GM19239 (cell line): Measurements from ENCODE around the gene CSH2.
"Not testable (repeated sequence)": the region's sequence is repeated elsewhere in the genome, so short reads cannot be mapped to it uniquely, and the experiment has no call there.

ENCODE experiments used
- DNase-seq: peaks from one replicate; pipeline ENCODE4 v3.0.0; 2011; ENCODE audit warnings: low spot score; ENCODE audit not compliant: insufficient read length
- FAIRE-seq: peaks from 2 replicates; lab custom pipeline; 2011; peaks lifted over from hg19 to GRCh38; lab: Jason Lieb, UNC

CSH2 gene

GRCh38 chr17:63898899-63899798 is 25.7 kb upstream of the CSH2 start:
- not testable (repeated sequence) for FAIRE-seq, DNase-seq

GRCh38 chr17:63896524-63897354 is 23.3 kb upstream of the CSH2 start, which contains the start of gene CSH1:
Gene CSH1 (minus strand): TSS chr17:63896574. CDS start chr17:63896511, 63 bp downstream.
- FAIRE-seq, DNase-seq: not testable (repeated sequence)

- FAIRE-seq, DNase-seq: not testable (repeated sequence)
Observed at GRCh38 chr17:63894821-63895220, 21.3 kb upstream of the CSH2 start.

- DNase-seq, FAIRE-seq: not testable (repeated sequence)
Observed at GRCh38 chr17:63894021-63894420, 20.5 kb upstream of the CSH2 start.

GRCh38 chr17:63892316-63893037 is 19.0 kb upstream of the CSH2 start:
- FAIRE-seq, DNase-seq: not testable (repeated sequence)

- not testable (repeated sequence) for DNase-seq
- peak; percentile 79 for FAIRE-seq
Observed at GRCh38 chr17:63889026-63889848, 15.8 kb upstream of the CSH2 start.

- DNase-seq, FAIRE-seq: not testable (repeated sequence)
Observed at GRCh38 chr17:63885119-63885518, 11.6 kb upstream of the CSH2 start.

GRCh38 chr17:63882626-63883126 is 9.2 kb upstream of the CSH2 start:
- not testable (repeated sequence) for FAIRE-seq, DNase-seq

- peak; percentile 71 for DNase-seq
Observed at GRCh38 chr17:63881935-63882601, 8.6 kb upstream of the CSH2 start, which contains the start of gene GH2. Gene GH2 (minus strand): TSS chr17:63881944. CDS start chr17:63881801, 143 bp downstream.

GRCh38 chr17:63881337-63881736 is 7.9 kb upstream of the CSH2 start:
- not testable (repeated sequence) for DNase-seq, FAIRE-seq

More at GRCh38 chr17:63881935-63882601, 8.6 kb upstream of the CSH2 start, which contains the start of gene GH2:
- peak; percentile 56 for FAIRE-seq

GRCh38 chr17:63880706-63881105 is 7.2 kb upstream of the CSH2 start:
- no peak for FAIRE-seq
- DNase-seq, result no peak

GRCh38 chr17:63878413-63878812 is 4.9 kb upstream of the CSH2 start:
- not testable (repeated sequence) for DNase-seq, FAIRE-seq

GRCh38 chr17:63874693-63875092 is 1.2 kb upstream of the CSH2 start:
- FAIRE-seq, result not testable (repeated sequence)

GRCh38 chr17:63874061-63874626 is 667 bp upstream of the CSH2 start:
- FAIRE-seq, DNase-seq: not testable (repeated sequence)

More at GRCh38 chr17:63874693-63875092, 1.2 kb upstream of the CSH2 start:
- not testable (repeated sequence) for DNase-seq

GRCh38 chr17:63871646-63872365 is 1.7 kb downstream of the CSH2 start:
- not testable (repeated sequence) for DNase-seq, FAIRE-seq

GRCh38 chr17:63870292-63870665 is 3.2 kb downstream of the CSH2 start:
- not testable (repeated sequence) for FAIRE-seq, DNase-seq
